A172 (cell line): ENCODE measurements around the gene KRTAP22-1. TPM values are rescaled to one million over a fixed set of nuclear protein-coding genes. Genes with fewer than 3 reads are reported as not detected.

Experiments
- DNase-seq: peaks from one replicate; pipeline ENCODE4 v3.0.0-alpha.2; 2015; ENCODE audit warnings: low spot score
- total RNA-seq: library from RNA; depleted of rRNA; stranded (reverse); fragments of >200 nt; shearing (Covaris generic); gene quantifications from 2 replicates; pipeline ENCODE4 v1.2.3, GENCODE V29; 2014; rRNA removed

Gene KRTAP22-1
- not detected in 2 replicates for total RNA-seq

- no peak for DNase-seq
These were observed at the start of gene KRTAP22-1 for GRCh38 chr21:30600787-30601186. KRTAP22-1 (plus strand) TSS chr21:30601087.

DNA sequence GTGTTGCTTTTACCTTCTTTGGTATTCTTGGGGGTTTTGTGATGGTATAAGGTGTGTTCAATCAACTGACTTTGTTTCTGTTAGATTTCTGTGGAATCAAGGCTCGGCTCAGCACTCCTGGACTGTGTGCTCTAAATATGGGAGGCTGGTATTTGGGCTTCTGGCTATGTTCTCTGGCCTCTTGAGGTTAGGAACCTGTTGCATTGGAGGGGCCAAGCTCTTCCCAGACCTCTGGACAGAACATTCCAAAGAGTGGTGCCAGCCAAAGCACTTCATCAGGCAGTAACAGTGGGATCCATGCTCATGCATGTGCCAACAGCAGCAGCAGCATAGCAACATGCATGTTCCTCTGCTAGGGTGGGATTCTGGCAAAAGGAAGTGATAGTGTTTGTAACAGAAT, 48.1 kb upstream of the KRTAP22-1 start:
- no peak for DNase-seq

DNA sequence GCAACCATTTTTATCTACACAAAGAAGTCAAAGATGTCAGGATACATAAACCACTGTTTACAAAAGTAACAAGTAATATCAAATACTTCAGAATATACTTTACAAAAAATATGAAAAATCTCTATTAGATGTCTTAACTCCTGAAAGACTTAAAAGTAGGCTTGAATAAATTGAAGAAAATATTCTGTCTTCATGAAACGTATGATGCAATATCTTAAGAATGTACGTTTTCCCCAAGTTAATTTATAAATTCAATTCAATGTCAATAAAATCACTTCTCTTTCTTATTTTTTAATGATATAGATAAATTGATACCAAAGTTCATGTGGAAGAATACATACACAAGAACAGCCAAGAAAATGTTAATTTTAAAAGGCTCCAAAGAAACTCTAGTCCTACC, 45.8 kb upstream of the KRTAP22-1 start:
- DNase-seq: no peak

GRCh38 chr21:30561264-30561895, 39.5 kb upstream of the KRTAP22-1 start, which contains the start of gene KRTAP19-7:
KRTAP19-7 (minus strand) TSS chr21:30561314; CDS start chr21:30561289, 25 bp downstream.
- no peak for DNase-seq

DNA sequence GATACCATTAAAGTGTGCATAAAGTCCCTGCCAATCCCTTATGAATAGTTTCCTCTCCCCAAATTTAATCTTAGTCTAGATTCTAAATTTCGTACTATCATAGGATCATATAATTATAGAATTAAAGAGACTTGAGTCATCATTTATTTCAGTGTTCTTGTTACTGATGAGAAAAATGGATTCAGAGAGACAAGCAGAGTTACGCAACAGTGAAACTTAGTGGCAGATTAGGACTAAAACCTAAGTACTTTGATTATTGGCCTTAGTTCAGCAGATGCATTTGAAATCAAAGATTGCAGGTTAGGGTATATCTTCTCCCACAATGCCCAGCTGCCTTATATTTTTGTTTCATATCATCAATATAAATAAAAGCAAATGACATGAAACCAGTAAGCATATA, 38.9 kb upstream of the KRTAP22-1 start:
- DNase-seq: no peak

DNA sequence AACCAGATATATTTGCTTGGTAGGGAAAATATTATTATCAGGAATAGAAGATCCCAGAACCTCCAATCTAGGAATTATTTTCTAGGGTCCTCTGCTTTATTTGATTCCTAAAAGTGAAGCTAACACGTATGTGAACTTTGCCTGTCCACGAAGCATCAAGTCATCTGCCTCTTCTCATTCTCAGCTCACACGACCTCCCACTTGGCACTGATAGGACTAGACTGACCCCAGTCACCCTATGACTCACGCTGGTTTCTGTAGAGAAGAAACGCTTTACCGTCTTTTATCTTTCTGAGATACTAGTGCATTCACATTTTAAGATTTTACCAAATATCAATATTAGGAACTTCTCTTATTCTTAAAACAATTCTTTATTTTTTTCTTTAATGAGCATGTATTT, 37.8 kb upstream of the KRTAP22-1 start:
- DNase-seq: no peak

DNA sequence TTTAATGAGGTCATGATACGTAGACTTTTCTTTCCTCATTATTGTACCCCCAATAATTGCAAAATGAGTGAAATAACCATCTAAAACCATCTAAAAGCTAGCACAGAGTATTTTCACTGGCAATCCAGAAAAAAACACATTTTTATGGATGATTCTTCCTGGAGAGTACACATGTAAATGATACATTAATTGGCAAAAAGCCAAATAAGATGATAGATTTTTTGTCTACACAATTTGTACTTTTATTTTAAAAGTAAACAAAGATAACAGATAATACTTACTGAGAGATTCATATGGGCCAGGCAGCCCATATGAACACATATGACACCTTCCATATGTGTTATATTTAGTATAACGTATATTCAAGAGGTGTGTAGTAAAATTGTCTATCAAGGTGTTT, 37.3 kb upstream of the KRTAP22-1 start:
- no peak for DNase-seq

DNA sequence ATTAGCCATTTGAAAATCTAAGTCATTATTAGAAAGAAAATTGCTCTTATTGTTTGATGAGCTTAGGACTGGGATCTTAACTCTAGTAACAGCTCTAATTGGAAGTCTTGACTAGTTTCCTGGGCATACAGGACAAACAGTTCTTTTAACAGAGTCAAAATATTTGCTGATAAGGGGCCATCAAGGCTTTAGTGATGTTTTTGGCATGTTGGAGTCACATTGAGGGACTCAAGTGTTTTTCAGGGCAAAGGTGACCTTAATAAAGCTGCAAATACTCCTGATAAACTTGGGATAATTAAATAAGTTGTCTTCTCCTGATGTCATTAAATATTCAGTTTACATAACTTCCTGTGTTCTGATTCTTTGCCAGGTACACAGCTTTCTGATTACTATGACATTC, 33.3 kb upstream of the KRTAP22-1 start:
- no peak for DNase-seq

DNA sequence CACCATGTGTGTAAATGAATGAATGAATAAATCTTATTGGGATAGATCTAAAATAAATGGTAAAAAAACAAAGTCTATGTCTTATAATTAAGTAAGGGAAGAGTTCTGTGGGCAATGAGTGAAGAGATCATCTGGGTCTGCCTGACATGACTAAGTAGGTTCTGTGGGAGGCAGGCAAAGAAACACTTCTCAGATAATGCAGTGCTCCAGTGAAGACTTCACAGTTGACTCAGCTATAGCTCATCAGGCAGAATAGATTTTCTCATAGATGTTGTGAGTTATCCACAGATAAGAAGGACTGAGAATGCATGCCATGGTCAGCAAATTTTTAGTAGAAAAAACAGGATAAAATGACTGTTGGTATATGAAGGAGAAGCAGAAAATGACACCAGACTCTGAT, 23.1 kb upstream of the KRTAP22-1 start:
- no peak for DNase-seq

- DNase-seq: no peak
These were observed 21.5 kb upstream of the KRTAP22-1 start for GRCh38 chr21:30579346-30579745.

- no peak for DNase-seq
These were observed 20.8 kb upstream of the KRTAP22-1 start for GRCh38 chr21:30580132-30580531.

GRCh38 chr21:30582870-30583269, 18.0 kb upstream of the KRTAP22-1 start:
- no peak for DNase-seq

DNA sequence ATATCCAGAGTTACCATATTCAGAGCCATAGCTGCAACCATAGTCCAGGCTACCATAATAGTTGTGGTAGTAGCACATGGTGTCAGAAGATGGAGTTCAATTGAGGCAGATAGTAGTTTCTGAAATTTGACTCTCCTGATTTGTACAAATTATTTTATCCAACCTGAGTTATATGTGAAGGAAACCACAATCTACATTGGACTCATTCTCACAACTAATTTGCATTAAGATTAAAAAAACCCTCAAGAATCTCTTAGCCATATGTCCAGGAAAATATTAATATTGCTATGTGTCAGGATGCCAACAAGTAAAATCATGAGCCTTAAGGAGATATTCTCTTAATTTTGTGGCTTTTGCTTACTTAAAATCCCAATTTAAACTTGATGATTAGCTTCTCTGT, 10.6 kb upstream of the KRTAP22-1 start, which contains the start of gene KRTAP22-2:
Gene KRTAP22-2 (minus strand): TSS at position 101 of the 400 bp plus-strand sequence.
- no peak for DNase-seq

DNA sequence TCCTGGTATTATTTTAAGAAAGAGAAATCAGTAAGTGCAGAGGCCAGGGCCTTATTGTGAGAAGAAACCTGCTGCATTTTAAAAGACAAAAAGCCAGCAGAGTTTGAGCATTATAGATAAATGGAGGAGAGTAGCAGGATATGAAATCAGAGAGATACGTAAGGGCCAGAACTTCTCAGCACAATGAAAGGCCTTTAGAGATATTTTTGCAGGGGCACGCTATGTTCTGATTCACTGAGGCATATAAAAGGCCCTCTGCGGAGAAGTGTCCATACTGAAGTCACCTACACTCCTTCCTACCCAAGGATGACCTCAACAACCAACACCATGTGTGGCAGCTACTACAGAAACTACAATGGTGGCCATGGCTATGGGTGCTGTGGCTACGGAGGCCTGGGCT, 8.7 kb upstream of the KRTAP22-1 start, which contains the start of gene KRTAP6-3:
Gene KRTAP6-3 (plus strand): TSS at position 301 of the 400 bp plus-strand sequence. CDS start 6 bp downstream, at position 307.
- DNase-seq: no peak

GRCh38 chr21:30598802-30599201, 2.1 kb upstream of the KRTAP22-1 start, which contains the start of gene KRTAP6-2:
KRTAP6-2 (minus strand) TSS chr21:30598902; CDS start chr21:30598874, 28 bp downstream.
- DNase-seq: no peak

- no peak for DNase-seq
These were observed 5.1 kb downstream of the KRTAP22-1 start for GRCh38 chr21:30605968-30606367.

GRCh38 chr21:30612132-30612531, 11.2 kb downstream of the KRTAP22-1 start:
- DNase-seq: no peak

DNA sequence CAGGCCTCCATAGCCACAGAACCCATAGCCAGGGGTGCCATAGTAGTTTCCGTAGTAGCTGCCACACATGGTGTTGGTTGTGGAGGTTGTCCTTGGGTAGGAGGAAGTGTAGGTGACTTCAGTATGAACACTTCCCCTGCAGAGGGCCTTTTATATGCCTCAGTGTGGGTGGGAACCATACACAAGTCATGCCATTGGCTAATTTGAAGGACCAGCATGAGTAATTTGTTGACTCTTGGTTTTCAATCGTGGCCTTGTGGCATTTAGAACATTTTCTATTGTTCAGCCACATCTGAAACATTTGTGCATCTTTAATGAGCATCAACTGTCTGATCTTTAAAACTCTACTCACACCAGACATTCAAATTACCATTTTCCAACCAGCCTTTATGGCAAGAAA, 12.9 kb downstream of the KRTAP22-1 start, which contains the start of gene KRTAP6-1:
Gene KRTAP6-1 (minus strand): TSS at position 95 of the 400 bp plus-strand sequence. CDS start 26 bp downstream, at position 69.
- no peak for DNase-seq

- no peak for DNase-seq
These were observed 14.3 kb downstream of the KRTAP22-1 start for GRCh38 chr21:30615199-30615598.

DNA sequence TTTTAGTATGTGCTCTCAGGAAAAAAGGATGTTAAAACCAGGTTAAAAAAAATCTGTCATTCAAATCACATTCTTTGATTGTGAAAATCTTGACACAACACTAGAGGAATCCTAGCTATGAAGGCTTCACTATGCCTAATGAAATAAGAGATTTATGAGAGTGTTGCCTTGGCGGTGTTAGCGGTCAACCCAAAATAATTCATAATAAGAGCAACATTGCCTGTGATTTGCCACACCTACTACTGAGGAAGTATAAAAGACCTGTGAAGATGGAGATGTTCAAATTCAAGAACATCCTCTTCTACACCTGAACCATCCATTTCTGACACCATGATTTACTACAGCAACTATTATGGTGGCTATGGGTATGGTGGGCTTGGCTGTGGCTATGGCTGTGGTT, 15.2 kb downstream of the KRTAP22-1 start, which contains the start of gene KRTAP20-1:
Gene KRTAP20-1 (plus strand): TSS at position 301 of the 400 bp plus-strand sequence. CDS start 30 bp downstream, at position 331.
- no peak for DNase-seq

DNA sequence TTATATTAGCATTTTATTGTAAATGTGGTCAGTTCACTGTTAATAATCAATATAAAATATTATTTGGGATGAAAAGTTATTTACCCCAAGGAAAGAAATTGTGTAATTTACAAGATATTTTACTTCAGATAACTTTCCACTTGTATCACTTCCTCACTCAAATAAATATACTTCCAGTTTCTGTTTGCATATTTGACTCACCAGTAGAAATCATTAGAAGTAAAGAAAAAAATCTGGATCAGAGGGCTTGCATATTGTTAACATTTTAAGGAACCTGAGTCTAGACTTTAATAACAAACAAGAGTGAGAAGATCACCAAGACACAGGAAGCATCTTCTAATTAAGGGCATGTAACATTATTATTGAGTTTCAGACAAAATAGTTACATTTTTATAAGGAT, 19.2 kb downstream of the KRTAP22-1 start:
- no peak for DNase-seq

- no peak for DNase-seq
These were observed 19.6 kb downstream of the KRTAP22-1 start, which contains the start of gene KRTAP20-4 for GRCh38 chr21:30620522-30620921. KRTAP20-4 (plus strand) TSS chr21:30620627.

- DNase-seq: no peak
These were observed 22.5 kb downstream of the KRTAP22-1 start for GRCh38 chr21:30623362-30623761.
